Esophagus muscularis mucosa (tissue), 4 donors: ENCODE data around the gene GNG4. TPM values are rescaled to one million over a fixed set of nuclear protein-coding genes. Genes with fewer than 3 reads are reported as not detected.
"Not testable (repeated sequence)": the region's sequence is repeated elsewhere in the genome, so short reads cannot be mapped to it uniquely, and the experiment has no call there.

Experiments
- DNase-seq: peaks from one replicate; pipeline ENCODE4 v3.0.0-alpha.2; 2017; ENCODE audit errors: extremely low spot score
- H3K27ac ChIP-seq, 4 donors: fragments of 200-600 bp; sonication (generic); replicated peaks in 1 of 4; 1 replicate in 3 of 4; 2 replicates in 1 of 4; pipeline ENCODE4 v1.5.1; 2016 to 2019; ENCODE audit warnings: mild to moderate bottlenecking in 1 of 4
- H3K27me3 ChIP-seq, 4 donors: fragments of 200-600 bp; sonication (generic); one replicate each; pipeline versions ENCODE4 v1.5.1 to v1.6.0; 2016 to 2019
- H3K36me3 ChIP-seq, 4 donors: fragments of 200-600 bp; sonication (generic); one replicate each; pipeline ENCODE4 v1.5.1; 2016 to 2019
- H3K4me1 ChIP-seq, 4 donors: fragments of 200-600 bp; sonication (generic); one replicate each; pipeline ENCODE4 v1.5.1; 2016 to 2019
- H3K4me3 ChIP-seq, 4 donors: fragments of 200-600 bp; sonication (generic); 1 replicate in 2 of 4; 2 replicates in 2 of 4; pipeline ENCODE4 v1.5.1; 2016 to 2019; ENCODE audit warnings: mild to moderate bottlenecking in 4 of 4, moderate library complexity in 1 of 4
- H3K9me3 ChIP-seq, 4 donors: fragments of 200-600 bp; sonication (generic); 1 replicate in 3 of 4; 2 replicates in 1 of 4; pipeline ENCODE4 v1.5.1; 2016 to 2019
- CTCF ChIP-seq, 3 experiments: fragments of 200-600 bp in 2 of 3; fragments of 450-650 bp in 1 of 3; sonication (generic) in 2 of 3; IDR thresholded peaks; one replicate each; pipeline ENCODE4 v1.5.1; 2017 to 2019; ENCODE audit warnings: antibody characterized with exemption in 3 of 3, mild to moderate bottlenecking in 2 of 3, moderate library complexity in 1 of 3
- EP300 ChIP-seq: sonication (generic); formaldehyde crosslinking; IDR thresholded peaks from one replicate; pipeline ENCODE4 v1.6.1; 2017; ENCODE audit warnings: antibody characterized with exemption
- POLR2A ChIP-seq: fragments of 450-650 bp; IDR thresholded peaks from one replicate; pipeline ENCODE4 v1.6.1; 2017; ENCODE audit warnings: antibody characterized with exemption, moderate library complexity, mild to moderate bottlenecking, low read depth
- POLR2AphosphoS5 ChIP-seq, 2 donors: sonication (generic); formaldehyde crosslinking; IDR thresholded peaks; one replicate each; pipeline ENCODE4 v1.6.1; 2017; ENCODE audit warnings: antibody characterized with exemption in 2 of 2
- WGBS: methylation state at CpG from one replicate; pipeline ENCODE4 v1.1.5; 2018; 5-methylcytosine and 5-hydroxymethylcytosine counted together
- intact Hi-C: fragments of 100-400 bp; cut with DNase I; formaldehyde crosslinking; loops from one replicate; pipeline ENCODE4 v1.15.1; 2023
- total RNA-seq, 4 donors: library from RNA; depleted of rRNA; stranded (reverse); fragments of >200 nt; gene quantifications; one replicate each; pipeline versions ENCODE4 v1.1.0 to v1.2.1, GENCODE V29; 2016

Gene GNG4
- total RNA-seq, 4 donors from 2014 or later = 0.42 to 1.5 (median 0.76) TPM

GRCh38 chr1:235639226-235640205 lies 10.1 kb downstream of the GNG4 start:
- Histone ChIP-seq H3K27ac (no peak overlapping the region), H3K4me3 (no peak overlapping the region), H3K27me3 (peaks cover 0 to 25% (median 0%) of the 10 kb centered on the region in 4 donors), H3K36me3 (no peaks in the 10 kb centered on the region), H3K4me1 (no peaks in the 10 kb centered on the region), H3K9me3 (no peaks in the 10 kb centered on the region)
- no peak for DNase-seq
- WGBS = 81% methylated on average over 12 of the region's 14 CpGs
- intact Hi-C loops = no loop called here
- no peak for TF ChIP-seq CTCF (IDR thresholded peaks at IDR 0.05)
- no peak for TF ChIP-seq POLR2A

- intact Hi-C loops, H3K4me3 ChIP-seq, H3K9me3 ChIP-seq, H3K4me1 ChIP-seq, DNase-seq, H3K27ac ChIP-seq, H3K36me3 ChIP-seq: not testable (repeated sequence)
- WGBS = 92% methylated on average over 2 of the region's 2 CpGs
- H3K27me3 ChIP-seq = peaks cover 0 to 30% (median 0%) of the 10 kb centered on the region in 4 donors
These were observed 11.0 kb downstream of the GNG4 start for GRCh38 chr1:235638612-235639011.

GRCh38 chr1:235637756-235638534 lies 11.6 kb downstream of the GNG4 start:
- intact Hi-C loops = no loop called here
- Histone ChIP-seq H3K27me3 (peaks cover 0 to 27% (median 0%) of the 10 kb centered on the region in 4 donors), H3K4me1 (peaks cover 0 to 4% (median 1%) of the 10 kb centered on the region in 4 donors), H3K27ac (no peak overlapping the region), H3K4me3 (no peak overlapping the region), H3K9me3 (no peaks in the 10 kb centered on the region), H3K36me3 (no peaks in the 10 kb centered on the region)
- WGBS = 78% methylated on average over 9 of the region's 10 CpGs
- DNase-seq = no peak
- TF ChIP-seq CTCF (IDR thresholded peaks at IDR 0.05) = no peak
- TF ChIP-seq POLR2A = no peak
- no peak for TF ChIP-seq EP300
- no peak for TF ChIP-seq POLR2AphosphoS5 (IDR thresholded peaks at IDR 0.05)

- H3K27ac ChIP-seq = no peak overlapping the region
- intact Hi-C loops = no loop called here
- H3K4me3 ChIP-seq = no peak overlapping the region
- H3K9me3 ChIP-seq = no peaks in the 10 kb centered on the region
- peaks cover 0 to 10% (median 5%) of the 10 kb centered on the region in 4 donors for H3K4me1 ChIP-seq
- DNase-seq = no peak
- TF ChIP-seq CTCF (IDR thresholded peaks at IDR 0.05) (no peak), EP300 (no peak), POLR2A (no peak), POLR2AphosphoS5 (IDR thresholded peaks at IDR 0.05) (no peak)
- WGBS = 71% methylated on average over 11 of the region's 12 CpGs
- no peaks in the 10 kb centered on the region for H3K36me3 ChIP-seq
- H3K27me3 ChIP-seq = peaks cover 0 to 26% (median 0%) of the 10 kb centered on the region in 4 donors
These were observed 13.5 kb downstream of the GNG4 start for GRCh38 chr1:235635938-235636662.
